Measurements from ENCODE around the gene RADIL.

The RADIL gene

GRCh38 chr7:4882169-4883032 is 1.1 kb downstream of the RADIL start:
- DNase-seq: peak in 1 of 2 experiments; percentile 33

- DNase-seq: no peak
Observed at GRCh38 chr7:4880218-4880617, 3.3 kb downstream of the RADIL start.

GRCh38 chr7:4879396-4880081 is 4.0 kb downstream of the RADIL start:
- DNase-seq: no peak

- no peak for DNase-seq
Observed at GRCh38 chr7:4878336-4879335, 4.9 kb downstream of the RADIL start.

GRCh38 chr7:4876586-4876985 is 6.9 kb downstream of the RADIL start:
- DNase-seq: no peak

- DNase-seq: no peak
Observed at GRCh38 chr7:4875391-4875790, 8.1 kb downstream of the RADIL start.

- no peak for DNase-seq
Observed at GRCh38 chr7:4873071-4873944, 10.2 kb downstream of the RADIL start.

- DNase-seq: no peak
Observed at GRCh38 chr7:4871930-4872675, 11.4 kb downstream of the RADIL start.

- DNase-seq: no peak
Observed at GRCh38 chr7:4871056-4871680, 12.3 kb downstream of the RADIL start.

GRCh38 chr7:4868493-4868892 is 15.0 kb downstream of the RADIL start:
- no peak for DNase-seq

- DNase-seq: no peak
Observed at GRCh38 chr7:4866528-4867496, 16.7 kb downstream of the RADIL start.

GRCh38 chr7:4862156-4862555 is 21.4 kb downstream of the RADIL start:
- no peak for DNase-seq

- DNase-seq: no peak
Observed at GRCh38 chr7:4861673-4862072, 21.8 kb downstream of the RADIL start, which contains the start of gene PAPOLB. TSS of gene PAPOLB (minus strand) at chr7:4862030. CDS start at chr7:4861810, 220 bp downstream.

- no peak for DNase-seq
Observed at GRCh38 chr7:4861227-4861626, 22.3 kb downstream of the RADIL start.

- DNase-seq: no peak
Observed at GRCh38 chr7:4857189-4857588, 26.3 kb downstream of the RADIL start.

- DNase-seq: no peak
Observed at GRCh38 chr7:4856336-4857057, 27.0 kb downstream of the RADIL start.

- no peak for DNase-seq
Observed at GRCh38 chr7:4854916-4855315, 28.6 kb downstream of the RADIL start.
